Activated CD8-positive, alpha-beta memory T cell treated with anti-CD3 and anti-CD28 coated beads for 36 hours (primary cell): ENCODE results near the gene SERPINA7. TPM values are rescaled to one million over a fixed set of nuclear protein-coding genes. Genes with fewer than 3 reads are reported as not detected.
"Not testable (repeated sequence)": the region's sequence is repeated elsewhere in the genome, so short reads cannot be mapped to it uniquely, and the experiment has no call there.

ENCODE experiments used
- CTCF ChIA-PET: fragments of 350-600 bp; sonication (Branson Sonifier 250); formaldehyde crosslinking; loops from one replicate; lab custom pipeline; 2021; ENCODE audit warnings: antibody characterized with exemption; lab: Charles Lee
- POLR2A ChIA-PET: fragments of 350-600 bp; sonication (Branson Sonifier 250); formaldehyde crosslinking; loops from one replicate; lab custom pipeline; 2021; ENCODE audit warnings: antibody characterized with exemption; lab: Charles Lee
- total RNA-seq, 2 experiments: library from RNA; stranded (reverse); gene quantifications; one replicate each; pipeline ENCODE4 v1.2.3, GENCODE V29; 2021

Gene SERPINA7, protein sequence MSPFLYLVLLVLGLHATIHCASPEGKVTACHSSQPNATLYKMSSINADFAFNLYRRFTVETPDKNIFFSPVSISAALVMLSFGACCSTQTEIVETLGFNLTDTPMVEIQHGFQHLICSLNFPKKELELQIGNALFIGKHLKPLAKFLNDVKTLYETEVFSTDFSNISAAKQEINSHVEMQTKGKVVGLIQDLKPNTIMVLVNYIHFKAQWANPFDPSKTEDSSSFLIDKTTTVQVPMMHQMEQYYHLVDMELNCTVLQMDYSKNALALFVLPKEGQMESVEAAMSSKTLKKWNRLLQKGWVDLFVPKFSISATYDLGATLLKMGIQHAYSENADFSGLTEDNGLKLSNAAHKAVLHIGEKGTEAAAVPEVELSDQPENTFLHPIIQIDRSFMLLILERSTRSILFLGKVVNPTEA
- not detected for total RNA-seq

DNA sequence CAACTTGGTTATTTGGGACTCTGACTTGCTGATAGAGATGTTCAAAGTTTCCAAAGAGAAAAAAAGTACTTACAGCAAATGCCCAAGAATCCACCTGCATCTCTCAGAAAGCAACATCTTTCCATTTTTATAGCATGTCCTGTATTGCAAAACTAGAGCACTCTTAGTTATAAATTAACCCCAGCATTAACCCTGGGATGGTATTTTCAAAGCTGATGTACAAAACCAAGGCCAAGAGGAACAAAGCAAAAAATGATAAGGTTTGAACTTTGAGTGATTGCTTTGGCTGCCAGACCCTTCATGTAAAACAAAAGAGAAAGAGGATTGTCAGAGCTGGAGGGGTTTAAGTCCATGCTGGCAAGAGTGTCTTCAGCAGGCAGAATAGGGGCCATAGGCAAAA is at the start of gene SERPINA7:
Gene SERPINA7 (minus strand): TSS at position 103 of the 400 bp plus-strand sequence. CDS start 1,669 bp downstream, outside the sequence.
- CTCF ChIA-PET = no interaction called here

DNA sequence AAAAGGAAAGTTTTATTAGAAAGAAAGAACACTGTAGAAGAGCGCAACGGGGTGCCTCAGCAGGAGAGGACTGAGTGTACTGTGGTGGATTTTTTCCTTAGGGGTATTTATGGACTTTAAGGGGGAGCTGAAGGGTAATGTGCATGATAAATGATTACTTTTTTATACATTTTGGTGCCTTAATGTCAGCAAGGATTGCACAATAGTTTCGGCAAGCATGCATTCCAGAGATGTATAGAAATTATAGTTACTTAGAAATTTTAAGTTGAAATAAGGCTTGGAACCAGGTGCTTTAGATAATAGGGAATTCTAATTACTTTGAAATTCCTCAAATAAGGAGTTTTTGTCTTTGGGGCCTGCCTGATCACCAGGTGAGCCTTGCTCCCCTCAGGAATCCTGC is 30.5 kb upstream of the SERPINA7 start:
- ChIA-PET POLR2A (no interaction called here), CTCF (no interaction called here)

More for the DNA sequence above, at the start of gene SERPINA7:
- POLR2A ChIA-PET = no interaction called here

DNA sequence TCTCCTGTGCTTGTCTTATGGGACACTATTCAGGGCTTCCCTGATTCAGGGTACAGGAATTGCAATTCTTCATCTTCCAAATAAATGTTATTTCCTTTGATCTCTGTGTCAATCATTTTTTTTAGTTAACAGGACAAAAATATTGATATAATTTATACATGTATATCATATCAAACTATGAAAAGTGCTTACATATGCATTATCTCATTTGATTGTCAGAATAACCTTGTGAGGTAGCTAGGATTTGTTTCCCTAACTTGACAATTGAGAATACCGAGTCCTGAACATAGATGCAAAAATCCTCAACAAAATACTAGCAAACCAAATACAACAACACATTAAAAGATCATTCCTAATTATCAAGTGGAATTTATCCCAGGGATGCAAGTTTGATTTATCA is 11.5 kb upstream of the SERPINA7 start:
- ChIA-PET POLR2A (no interaction called here), CTCF (no interaction called here)

DNA sequence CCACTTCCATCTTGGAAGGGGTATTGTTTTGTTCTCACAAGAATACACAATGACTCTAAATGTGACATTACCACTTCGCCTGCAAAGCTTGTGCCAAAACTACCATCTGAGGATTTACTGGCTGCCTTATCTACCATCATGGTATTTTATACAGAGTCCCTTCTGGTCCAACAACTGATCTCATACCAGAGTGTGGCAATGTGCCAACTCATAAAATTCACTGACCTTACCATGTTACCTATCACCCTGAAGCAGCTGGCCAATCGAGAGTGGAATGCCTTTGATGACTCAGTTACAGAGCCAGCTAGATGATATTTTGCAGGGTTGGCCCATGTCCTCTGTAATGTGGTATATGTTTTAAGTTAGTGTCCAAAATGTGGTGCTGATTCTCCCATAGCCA is 3.8 kb upstream of the SERPINA7 start:
- ChIA-PET CTCF (no interaction called here), POLR2A (no interaction called here)

DNA sequence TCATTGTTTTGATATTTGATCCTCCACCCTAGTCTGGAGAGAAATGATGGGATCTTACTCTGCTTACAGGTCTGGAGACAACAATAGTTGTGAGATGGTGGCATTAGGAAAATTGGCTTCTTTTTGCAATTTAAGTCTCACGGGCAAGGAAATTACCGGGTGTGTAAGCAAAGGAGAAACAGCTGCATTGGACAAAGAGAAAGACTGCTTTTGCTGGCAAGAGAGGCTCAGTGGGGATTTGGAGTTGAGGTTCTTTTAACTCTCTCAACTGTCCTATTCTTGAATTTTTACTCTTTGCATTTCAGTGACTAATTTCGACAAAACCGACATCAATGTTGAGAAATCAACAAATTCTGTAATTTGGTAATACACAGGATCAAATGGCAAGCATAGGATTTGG is 2.3 kb upstream of the SERPINA7 start:
- POLR2A ChIA-PET = no interaction called here
- CTCF ChIA-PET = no interaction called here

DNA sequence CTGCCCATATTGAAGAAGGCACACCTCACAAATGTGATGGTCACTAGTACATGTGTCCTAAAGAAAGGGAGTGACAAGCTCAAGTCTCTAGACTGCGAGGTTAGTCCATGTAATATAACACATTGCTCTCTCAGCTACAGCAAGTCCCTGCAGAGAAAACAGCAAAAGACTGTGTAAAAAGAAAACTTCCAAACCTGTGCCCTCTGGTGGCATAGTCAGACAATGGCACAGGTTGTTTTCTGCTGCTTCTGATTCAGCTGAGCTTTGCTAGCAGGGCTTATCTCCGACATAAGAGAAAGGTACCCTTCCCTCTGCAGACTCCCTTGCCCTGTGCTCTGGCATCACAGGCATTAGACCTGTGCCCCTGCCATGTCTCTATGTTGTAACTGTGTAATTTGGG is 1.4 kb upstream of the SERPINA7 start:
- ChIA-PET CTCF (no interaction called here), POLR2A (no interaction called here)

DNA sequence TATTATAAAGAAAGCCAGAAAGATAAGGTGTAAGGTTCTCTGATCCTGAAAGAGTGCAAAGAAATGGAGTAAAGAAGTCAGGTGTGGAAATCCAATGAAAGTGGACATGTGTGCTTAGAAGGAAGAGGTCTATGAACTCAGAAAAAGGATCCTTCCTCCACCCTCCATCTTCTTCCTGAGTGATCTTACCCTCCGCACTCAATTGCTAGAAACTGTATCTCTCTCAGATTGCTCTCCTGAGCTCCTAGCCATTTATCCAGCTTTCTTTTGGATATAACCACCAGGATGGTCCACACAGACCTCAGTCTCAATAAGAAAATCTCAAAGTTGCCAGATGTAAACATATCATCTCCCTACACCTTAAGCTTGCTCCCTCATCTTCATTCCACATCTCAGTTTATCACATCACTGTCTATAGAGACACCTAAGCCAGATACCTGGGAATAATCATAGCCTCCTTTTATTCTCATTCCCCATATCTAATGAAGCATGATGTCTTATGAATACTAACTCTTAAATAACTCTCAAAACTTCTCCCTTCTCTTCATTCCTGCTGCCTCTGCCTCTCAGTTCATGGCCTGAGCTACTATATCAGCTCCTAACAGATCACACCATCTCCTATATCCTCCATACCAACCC is 573 bp downstream of the SERPINA7 start:
- POLR2A ChIA-PET = no interaction called here

DNA sequence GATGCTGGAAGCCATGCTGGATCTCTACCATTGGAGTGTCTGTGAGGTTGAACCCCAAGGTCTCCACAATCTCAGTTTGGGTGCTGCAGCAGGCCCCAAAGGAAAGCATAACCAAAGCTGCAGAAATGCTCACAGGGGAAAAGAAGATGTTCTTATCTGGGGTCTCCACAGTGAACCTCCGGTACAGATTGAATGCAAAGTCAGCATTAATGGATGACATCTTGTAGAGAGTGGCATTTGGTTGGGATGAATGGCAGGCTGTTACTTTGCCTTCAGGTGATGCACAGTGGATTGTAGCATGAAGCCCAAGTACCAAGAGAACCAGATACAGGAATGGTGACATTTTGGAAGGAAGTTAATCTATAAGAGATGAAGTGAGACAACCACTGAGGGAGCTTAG is 1.8 kb downstream of the SERPINA7 start:
- ChIA-PET POLR2A (no interaction called here), CTCF (no interaction called here)

More for the DNA sequence above, 573 bp downstream of the SERPINA7 start:
- CTCF ChIA-PET = no interaction called here

DNA sequence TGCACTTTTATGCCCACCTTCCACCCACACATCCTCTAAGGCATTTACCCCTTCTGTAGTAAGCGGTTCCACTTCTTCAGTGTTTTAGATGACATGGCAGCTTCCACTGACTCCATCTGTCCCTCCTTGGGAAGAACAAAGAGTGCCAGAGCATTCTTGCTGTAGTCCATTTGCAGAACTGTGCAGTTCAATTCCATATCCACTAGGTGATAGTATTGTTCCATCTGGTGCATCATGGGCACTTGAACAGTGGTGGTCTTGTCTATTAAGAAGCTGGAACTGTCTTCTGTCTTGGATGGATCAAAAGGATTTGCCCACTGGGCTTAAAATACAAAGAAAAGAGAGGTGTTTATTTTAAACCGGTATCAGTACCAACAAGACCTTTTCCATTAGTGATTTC is 3.5 kb downstream of the SERPINA7 start:
- ChIA-PET POLR2A (no interaction called here), CTCF (no interaction called here)

DNA sequence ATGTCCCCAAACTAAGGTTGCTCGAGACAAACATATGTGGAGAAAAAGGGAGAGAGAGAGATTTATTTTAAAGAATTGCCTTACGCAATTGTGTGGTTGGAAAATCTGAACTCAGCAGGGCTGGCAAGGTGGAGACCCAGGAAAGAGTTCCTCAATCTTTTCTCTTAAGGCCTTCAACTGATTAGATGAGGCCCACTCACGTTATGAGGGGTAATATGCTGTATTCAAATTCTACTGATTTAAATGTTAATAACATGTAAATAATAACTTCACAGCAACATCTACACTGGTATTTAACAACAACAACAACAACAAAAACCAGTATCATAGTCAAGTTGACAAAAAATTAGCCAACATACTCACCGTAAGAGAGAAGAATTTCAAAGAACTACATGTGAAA is 14.6 kb downstream of the SERPINA7 start:
- CTCF ChIA-PET = no interaction called here
- POLR2A ChIA-PET = no interaction called here

DNA sequence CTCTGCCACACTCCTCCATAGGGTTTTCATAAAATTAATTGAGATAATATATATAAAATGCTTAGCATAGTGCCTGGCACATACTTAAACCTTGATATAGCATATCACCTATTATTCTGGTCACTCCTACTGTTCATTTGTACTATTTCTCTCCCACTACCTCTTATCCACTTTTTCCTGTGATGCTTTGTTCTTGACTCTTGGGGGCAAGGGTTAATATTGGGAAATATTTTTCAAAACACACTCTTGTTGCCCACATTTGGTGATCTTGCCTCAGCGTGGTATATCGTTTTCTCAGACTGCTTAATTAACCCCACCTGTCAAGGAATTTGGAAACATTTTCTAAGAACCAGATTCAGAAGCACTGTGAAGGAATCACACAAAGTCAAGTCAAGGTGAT is 16.3 kb downstream of the SERPINA7 start:
- CTCF ChIA-PET = no interaction called here
- POLR2A ChIA-PET = no interaction called here

DNA sequence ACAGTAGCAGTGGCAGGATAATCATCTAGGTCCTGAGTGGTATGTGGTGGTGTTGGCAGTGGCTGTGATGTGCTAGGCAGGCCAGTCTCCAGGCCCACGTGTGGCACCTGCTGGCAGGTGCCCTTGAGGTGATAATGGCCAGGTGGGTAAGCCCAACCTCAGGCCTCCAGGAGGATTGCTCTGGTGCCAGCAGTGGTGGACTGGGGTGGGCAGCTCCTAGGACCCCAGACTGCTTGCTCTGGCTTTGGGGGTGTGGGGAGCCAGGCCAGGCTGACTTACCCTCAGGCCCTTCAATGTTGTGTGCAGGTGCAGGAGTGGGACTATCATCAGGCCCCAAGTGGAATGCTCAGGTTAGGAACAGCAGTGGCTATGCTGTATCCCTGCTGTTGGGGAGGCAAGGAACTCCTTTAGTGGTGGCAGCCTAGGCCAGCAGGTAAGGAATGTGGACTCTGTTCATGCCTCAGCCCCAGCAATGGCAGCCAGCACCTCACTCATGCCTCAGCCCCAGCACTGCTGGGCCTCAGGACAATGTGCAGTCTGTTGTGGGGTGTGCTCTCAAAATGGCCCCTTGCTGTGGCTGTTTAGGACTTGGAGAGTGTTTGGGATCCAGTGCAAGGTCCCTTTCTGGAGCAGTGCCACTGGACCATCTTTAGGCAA is 24.3 kb downstream of the SERPINA7 start:
- ChIA-PET POLR2A (no interaction called here), CTCF (no interaction called here)

DNA sequence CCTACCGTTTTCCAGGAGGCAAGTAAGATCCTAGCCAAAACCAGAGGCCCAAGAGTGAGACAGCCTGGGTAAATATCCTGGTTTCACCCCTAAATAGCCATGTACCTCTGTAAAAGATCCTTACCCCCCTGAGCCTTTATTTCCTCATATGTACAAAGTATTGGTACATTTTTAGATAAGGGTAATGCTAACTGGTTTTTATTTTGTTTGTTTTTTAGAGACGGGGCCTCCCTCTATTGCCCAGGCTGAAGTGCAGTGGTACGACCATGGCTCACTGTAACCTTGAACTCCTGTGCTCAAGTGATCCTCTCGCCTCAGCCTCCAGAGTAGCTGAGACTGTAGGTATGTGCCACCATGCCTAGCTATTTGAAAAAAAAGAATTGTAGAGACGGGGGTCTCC is 29.4 kb downstream of the SERPINA7 start:
- POLR2A ChIA-PET = no interaction called here

DNA sequence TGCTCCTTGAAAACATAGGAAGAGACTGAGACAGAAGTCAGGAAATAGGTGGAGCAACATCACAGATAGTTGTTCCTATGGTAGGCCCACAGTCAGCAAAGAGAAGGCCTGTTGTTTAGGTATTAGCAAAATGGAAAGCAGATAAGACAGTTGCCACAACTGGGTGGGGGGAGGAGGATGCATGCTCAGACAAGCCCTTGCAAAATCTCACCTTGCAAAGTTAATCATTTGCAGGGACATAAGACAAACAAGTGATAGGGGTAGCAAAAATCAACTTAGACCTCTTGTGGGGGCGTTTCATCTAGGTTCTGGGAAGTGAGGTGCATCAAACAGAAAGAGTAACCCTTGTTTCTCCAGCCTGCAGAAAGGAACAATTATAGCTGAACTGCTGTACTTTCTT is 30.7 kb downstream of the SERPINA7 start:
- CTCF ChIA-PET = no interaction called here
- POLR2A ChIA-PET = no interaction called here

More for the DNA sequence above, 29.4 kb downstream of the SERPINA7 start:
- CTCF ChIA-PET = no interaction called here

DNA sequence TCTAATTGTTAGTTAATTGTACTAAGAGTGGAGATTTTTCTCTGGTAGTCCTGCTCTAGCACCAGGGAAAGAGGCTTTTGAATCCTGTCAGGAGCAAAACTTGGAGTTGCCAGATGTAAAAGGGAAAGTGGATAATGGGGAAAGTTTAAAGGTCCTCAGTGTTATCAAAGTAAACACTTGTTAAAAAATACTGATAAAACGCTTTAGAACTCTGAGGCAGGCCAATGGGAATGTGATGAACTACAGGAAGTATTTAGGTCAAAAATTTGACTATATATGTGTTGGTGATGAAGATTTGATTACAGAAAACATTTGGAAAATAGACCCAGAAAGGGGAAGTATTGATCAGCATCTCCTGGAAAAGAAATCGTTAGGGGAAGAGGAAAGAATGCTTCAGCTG is 32.8 kb downstream of the SERPINA7 start:
- ChIA-PET POLR2A (no interaction called here), CTCF (no interaction called here)

DNA sequence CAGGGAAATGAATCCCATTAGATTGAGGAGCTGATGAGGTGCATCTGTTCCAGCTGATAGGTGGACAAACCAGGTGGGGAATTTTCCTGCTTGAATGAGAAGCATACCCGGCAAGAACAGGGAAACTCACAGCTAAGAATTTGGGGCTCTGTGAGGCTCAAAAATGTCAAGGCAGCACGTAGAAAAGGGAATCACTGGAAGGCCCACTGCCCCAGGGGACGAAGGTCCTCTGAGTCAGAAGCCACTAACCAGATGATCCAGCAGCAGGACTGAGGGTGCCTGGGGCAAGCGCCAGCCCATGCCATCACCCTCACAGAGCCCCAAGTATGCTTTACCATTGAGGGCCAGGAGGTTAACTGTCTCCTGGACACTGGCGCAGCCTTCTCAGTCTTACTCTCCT is 37.9 kb downstream of the SERPINA7 start:
- POLR2A ChIA-PET, CTCF ChIA-PET: not testable (repeated sequence)

DNA sequence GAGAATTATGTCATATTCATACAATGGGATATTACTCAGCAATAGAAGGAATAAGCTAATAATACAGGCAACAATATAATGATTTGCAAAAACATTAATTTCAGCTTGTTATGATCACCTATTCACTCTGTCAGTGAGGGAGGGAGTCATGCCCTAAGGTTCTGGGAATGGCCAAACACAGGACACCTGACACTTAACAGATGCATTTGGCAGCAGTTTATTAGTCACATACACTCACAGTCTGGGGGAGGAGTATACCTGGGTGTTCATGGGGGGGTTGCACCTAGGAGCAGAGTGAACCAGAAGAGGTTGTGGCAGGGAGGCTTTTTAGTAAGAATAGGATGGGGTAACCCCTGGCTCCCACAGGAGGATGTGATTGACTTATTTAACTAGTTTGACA is 38.3 kb downstream of the SERPINA7 start:
- CTCF ChIA-PET = no interaction called here
- POLR2A ChIA-PET = no interaction called here

DNA sequence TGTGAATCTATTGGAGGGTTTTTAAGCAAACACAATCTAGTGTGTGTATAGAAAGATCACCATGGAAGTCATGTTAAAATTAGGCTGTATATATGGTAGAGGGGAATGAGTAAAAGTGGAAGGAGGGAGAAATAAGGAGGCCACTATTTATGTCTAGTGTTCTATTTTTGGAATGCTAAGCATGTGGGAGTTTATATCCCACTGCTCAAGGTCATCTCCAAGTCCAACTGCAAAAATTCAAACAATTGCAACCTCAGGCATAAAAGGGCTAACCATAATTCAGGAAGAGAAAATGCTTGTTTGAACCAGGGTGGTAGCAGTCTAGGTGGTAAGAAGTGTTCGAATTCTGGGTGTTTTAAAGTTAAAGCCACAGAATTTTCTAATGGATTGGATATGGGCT is 39.2 kb downstream of the SERPINA7 start:
- CTCF ChIA-PET = no interaction called here
- POLR2A ChIA-PET = no interaction called here

DNA sequence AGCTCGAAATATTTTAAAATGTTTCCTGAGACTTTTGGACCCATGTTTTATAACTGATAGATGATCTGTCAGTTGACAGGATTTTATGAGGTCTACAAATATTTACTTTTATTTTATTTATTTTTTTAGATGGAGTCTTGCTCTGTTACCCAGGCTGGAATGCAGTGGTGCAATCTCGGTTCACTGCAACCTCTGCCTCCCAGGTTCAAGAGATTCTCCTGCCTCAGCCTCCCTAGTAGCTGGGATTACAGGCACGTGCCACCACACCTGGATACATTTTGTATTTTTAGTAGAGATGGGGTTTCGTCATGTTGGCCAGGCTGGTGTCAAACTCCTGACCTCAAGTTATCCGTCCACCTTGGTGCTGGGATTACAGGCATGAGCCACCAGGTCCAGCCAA is 50.0 kb downstream of the SERPINA7 start:
- CTCF ChIA-PET, POLR2A ChIA-PET: not testable (repeated sequence)
